NCI-H82 treated with DMSO at 0.1 percent for 48 hours (cell line): ENCODE data around the gene B4GALT3.

ENCODE experiments used
- DNase-seq: peaks from one replicate; lab custom pipeline; 2025; ENCODE audit not compliant: unreplicated experiment; lab: John Stamatoyannopoulos, UW

Gene B4GALT3

GRCh38 chr1:161164901-161165610 lies 12.3 kb downstream of the B4GALT3 start:
- DNase-seq = no peak

DNA sequence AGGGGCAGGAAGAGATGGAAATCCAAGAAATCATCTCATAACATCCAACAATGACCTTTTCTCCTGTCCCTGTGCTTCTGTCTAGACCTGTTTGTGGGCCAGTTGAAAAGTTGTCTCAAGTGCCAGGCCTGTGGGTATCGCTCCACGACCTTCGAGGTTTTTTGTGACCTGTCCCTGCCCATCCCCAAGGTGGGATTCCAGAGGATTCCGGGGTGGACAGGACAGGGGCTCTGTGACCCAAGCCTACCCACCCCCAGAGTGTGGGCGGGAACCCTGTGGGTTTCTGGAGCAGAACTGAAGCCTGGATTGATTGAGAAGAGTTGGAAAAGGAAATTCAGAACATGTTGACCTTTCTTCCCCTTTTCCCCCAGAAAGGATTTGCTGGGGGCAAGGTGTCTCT lies 13.5 kb downstream of the B4GALT3 start:
- no peak for DNase-seq

DNA sequence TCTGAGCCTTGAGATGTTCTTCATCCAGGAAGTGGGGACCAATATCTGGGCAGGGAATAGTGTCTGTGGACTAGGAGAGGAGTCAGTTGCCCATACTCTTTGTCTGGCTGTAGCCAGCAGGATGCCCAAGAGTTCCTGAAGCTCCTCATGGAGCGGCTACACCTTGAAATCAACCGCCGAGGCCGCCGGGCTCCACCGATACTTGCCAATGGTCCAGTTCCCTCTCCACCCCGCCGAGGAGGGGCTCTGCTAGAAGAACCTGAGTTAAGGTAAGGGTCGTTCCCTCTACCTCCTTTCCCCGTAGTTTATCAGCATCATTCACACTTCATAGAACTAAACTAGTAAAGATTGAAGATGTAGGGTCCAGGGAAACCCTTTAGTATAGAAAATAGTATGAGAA lies 14.5 kb downstream of the B4GALT3 start:
- DNase-seq = no peak

- DNase-seq = no peak
These were observed 15.3 kb downstream of the B4GALT3 start for GRCh38 chr1:161162052-161162451.

GRCh38 chr1:161161652-161162051 lies 15.7 kb downstream of the B4GALT3 start:
- DNase-seq = no peak

- no peak for DNase-seq
These were observed 16.6 kb downstream of the B4GALT3 start for GRCh38 chr1:161160671-161161145.

- DNase-seq = no peak
These were observed 17.4 kb downstream of the B4GALT3 start for GRCh38 chr1:161159913-161160243.

GRCh38 chr1:161159087-161159912 lies 18.0 kb downstream of the B4GALT3 start, which contains the start of gene USP21:
USP21 (plus strand) TSS chr1:161159500; CDS start chr1:161160641, 1,141 bp downstream.
- peak; percentile 89 for DNase-seq

GRCh38 chr1:161158316-161159010 lies 18.8 kb downstream of the B4GALT3 start:
- DNase-seq = no peak

DNA sequence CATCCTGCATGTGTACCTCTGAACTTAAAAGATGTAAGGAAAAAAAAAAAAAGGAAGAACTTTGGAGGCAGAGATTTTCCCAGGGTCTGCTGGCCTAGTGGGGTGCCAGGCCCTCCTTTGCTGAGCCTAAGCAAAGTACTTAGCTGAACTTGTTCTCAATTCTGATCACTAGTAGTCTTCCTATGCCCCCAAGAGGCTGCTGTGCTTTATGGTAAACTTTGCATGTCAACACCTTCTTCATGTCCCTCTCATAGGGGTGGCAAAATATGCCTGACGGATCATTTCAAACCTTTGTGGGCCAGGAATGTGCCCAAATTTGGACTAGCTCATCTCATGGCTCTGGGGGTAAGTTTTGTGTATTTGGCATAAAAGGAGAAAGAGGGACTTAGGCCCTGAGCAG lies 19.4 kb downstream of the B4GALT3 start:
- DNase-seq = no peak

GRCh38 chr1:161153682-161154337 lies 23.5 kb downstream of the B4GALT3 start, which contains the start of gene UFC1:
UFC1 (plus strand) TSS chr1:161153978; CDS start chr1:161153998, 20 bp downstream.
- peak; percentile 85 for DNase-seq

DNA sequence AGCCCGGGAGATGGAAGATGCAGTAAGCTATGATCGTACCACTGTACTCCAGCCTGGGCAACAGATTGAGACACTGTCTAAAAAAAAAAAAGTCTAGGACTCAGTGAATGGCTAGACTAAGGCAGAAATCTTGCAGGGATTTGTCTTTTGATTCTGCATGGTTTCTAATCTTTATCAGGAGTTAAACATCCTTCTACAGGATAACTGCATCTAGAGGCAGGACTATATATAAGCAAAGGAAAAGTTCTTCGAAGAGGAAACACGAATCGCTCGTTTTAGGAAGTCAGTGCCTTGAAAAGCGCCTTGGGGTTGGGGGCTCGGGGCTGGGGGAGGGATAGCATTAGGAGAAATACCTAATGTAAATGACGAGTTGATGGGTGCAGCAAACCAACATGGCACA lies 24.1 kb downstream of the B4GALT3 start:
- DNase-seq = no peak

- no peak for DNase-seq
These were observed 31.5 kb downstream of the B4GALT3 start for GRCh38 chr1:161145832-161146231.

DNA sequence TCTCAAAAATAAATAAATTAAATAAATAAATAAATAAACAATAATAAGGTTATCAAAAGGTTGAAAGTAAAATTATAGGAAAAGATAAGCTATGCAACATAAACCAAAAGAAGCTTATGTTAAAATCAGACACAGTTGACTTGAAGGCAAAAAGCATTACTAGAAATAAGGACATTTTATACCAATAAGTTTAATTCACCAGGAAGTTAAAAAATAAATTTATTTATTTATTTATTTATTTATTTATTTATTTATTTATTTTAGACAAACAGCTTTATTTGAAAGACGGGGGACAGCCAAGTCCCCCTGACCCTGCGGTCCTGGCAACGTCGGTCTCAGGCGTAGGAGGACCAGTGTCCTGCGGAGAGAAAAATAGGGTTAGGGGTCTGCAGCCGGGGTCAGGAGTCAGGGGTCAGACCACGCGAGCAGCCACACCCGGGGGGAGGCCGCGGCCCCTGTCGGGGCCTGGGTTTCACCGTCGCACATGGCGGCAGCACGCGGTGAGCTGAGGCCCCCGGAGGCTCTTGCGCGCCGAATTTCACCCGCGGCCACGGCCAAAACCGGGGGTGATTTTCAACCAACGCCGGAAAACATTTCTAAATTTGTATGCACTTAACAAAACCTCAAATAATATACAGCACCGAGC lies 36.4 kb downstream of the B4GALT3 start:
- DNase-seq = no peak

GRCh38 chr1:161139766-161140165 lies 37.5 kb downstream of the B4GALT3 start:
- DNase-seq = no peak

GRCh38 chr1:161138431-161138830 lies 38.9 kb downstream of the B4GALT3 start:
- DNase-seq = no peak

DNA sequence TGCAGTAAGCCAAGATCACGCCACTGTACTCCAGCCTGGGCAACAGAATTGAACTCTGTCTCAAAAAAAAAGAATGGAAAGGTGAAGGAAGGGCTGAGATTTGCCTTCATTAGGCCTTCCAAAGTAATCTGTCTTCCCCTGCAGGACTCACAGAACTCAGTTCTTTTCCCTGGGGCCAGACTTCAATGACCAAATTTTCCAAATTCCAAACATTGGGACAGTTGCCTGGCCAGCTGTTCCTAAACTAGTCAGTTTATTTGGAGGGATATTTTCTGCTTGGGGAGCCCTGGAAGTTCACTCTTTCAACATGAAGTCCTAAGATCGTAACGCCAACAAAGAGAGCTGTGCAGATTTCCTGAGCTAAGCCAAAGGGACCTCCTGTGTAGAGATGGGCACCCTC lies 39.4 kb downstream of the B4GALT3 start:
- DNase-seq = no peak

- no peak for DNase-seq
These were observed 44.0 kb downstream of the B4GALT3 start for GRCh38 chr1:161133220-161133740.

DNA sequence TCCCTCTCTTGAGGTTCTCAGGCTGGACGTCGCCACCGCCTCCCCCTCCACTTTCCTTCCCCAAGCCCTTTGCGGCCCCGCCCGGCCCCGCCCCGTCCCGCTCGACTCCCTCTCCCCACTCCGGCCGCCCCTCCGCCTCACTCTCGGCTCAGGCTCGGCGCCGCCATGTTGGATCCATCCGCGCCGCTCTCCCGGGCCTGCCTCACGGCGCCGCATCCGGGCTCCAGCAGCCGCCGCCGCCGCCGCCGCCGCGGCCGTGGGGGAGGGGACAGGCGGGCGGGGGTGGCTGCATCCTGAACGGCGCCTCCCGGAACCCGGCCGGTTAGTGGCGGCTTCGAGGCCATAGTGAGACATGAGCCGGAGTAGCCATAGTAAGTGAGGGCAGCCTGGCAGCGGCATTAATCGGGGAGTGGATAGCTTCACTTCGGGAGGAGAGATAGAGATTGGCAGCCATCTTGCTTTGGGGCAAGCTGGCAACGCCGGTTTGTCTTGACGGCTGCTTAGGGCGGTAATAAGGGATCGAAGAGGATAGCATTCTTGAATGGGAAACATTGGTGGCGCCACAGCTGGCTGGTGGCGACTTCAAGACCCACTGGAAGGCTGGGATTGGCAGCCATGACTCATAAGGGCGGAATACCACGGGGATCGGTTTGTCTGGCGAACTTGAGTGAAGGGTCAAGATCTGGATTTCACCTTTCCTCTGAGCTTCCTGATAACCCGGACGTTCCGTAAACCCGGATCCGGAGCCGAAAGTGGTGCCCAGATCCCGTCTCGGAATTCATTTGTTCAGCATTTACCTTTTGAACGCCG lies 44.7 kb downstream of the B4GALT3 start, which contains the start of gene DEDD:
Gene DEDD (minus strand): TSS at position 258 of the 810 bp plus-strand sequence. CDS start 8,205 bp downstream, outside the sequence.
- DNase-seq = peak; percentile 99
